GM18867 (cell line): ENCODE measurements around the gene MAP2K5.

Experiments used
- ATAC-seq: cut with Tn5 transposase; IDR thresholded peaks from one replicate; pipeline ENCODE4 v1.9.1; 2021; ENCODE audit warnings: mild to moderate bottlenecking, moderate library complexity; ENCODE audit not compliant: unreplicated experiment

The MAP2K5 gene

DNA sequence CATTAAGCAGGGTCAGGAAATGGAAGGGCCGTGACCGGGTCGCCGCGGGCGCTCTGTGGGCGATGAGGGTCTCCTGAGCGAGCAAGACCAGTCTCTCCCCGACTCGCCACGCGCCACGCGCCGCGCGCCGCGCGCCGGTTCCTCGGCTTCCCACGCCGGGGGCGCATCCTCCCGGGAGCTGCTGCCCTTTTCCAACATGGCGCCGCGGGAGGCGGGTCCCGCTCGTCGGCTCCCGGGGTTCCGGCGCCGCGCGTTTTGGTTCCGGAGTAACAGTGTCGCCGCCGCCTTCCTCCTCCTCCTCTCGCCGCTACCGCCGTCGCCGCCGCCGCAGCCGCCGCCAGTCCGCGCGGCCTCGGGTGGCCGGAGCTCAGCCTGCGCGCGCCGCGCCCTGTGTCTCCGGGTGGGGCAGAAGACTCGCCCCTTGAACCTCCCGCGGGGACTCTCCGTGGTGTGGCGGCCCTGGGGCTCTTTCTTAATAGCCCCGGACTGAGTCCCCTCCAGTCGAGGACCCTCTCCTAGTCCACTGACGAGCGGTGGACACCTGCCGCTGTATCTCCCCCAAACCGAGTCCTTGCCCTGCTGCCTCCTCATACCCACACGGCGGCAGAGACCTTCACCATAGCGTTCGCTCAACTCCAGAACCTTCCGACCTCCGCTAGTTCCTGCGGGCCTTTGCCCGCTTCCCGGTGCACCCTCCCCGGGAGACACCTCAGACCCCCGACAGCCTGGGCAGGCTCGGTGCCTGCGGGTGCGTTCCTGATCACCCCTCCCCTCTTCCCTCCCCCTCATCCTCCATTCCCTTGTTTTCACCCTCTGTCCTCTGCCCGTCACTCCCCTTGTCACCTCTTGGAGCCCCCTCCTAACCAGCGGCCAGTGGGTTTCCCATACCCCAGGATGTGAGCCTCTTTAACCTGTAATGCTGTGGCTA, at the start of gene MAP2K5:
Gene MAP2K5 (plus strand): TSS at position 284 of the 928 bp plus-strand sequence. CDS start 633 bp downstream, at position 917.
- peak; percentile 51 for ATAC-seq

- ATAC-seq, result no peak
These were observed 46.9 kb upstream of the MAP2K5 start for GRCh38 chr15:67495585-67495984.

GRCh38 chr15:67501177-67501835, 41.2 kb upstream of the MAP2K5 start:
- no peak for ATAC-seq

DNA sequence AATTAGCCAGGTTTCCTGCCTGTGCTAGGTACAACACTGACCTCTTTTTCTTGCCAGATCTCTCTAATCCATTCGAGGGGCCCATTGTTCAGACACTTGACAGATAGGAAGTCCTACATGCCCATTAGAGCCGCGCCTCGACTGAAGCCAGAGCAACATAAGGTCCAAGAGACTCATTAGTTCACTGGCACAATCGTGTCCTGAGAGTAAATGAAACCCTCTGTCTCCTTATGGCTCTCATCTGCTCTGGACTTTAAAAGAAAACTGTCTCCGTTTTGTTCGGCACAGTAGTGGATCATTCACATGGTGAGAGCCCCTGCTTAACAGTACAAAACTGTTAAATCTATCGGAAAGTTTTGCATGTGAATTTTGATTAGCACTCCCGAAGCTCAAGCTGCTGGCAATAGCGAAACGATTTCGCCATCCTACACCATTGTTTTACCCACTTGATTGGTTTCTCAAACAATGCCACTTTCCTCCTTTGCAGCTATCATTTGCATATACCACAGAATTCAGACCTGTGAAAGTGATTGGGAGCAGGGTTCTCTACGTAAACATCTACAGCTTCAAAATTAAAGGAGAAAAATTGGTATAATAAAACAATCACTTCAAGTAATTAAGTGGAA, 40.6 kb upstream of the MAP2K5 start:
- ATAC-seq, result no peak

DNA sequence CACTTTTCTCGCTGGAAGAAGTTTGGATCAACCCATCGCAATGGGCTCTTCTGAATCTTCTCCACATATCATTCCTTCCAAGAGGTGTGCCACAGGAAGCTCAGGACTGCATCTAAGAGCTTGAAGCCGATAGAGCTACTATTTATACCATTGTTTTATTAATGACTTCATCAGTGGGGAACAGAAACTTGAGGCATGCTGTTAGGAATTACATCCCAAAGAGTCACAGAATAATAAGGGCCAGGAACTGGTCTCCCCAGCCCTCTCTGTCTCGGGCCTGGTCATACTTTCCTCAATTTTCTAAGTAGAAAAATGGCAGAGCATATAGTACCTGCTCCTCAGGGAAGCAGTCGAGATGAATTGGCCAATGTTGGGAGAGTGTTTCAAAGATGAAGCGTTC, 38.4 kb upstream of the MAP2K5 start:
- ATAC-seq, result no peak

- ATAC-seq, result no peak
These were observed 37.7 kb upstream of the MAP2K5 start for GRCh38 chr15:67504796-67505195.

GRCh38 chr15:67505675-67506572, 36.6 kb upstream of the MAP2K5 start:
- no peak for ATAC-seq

DNA sequence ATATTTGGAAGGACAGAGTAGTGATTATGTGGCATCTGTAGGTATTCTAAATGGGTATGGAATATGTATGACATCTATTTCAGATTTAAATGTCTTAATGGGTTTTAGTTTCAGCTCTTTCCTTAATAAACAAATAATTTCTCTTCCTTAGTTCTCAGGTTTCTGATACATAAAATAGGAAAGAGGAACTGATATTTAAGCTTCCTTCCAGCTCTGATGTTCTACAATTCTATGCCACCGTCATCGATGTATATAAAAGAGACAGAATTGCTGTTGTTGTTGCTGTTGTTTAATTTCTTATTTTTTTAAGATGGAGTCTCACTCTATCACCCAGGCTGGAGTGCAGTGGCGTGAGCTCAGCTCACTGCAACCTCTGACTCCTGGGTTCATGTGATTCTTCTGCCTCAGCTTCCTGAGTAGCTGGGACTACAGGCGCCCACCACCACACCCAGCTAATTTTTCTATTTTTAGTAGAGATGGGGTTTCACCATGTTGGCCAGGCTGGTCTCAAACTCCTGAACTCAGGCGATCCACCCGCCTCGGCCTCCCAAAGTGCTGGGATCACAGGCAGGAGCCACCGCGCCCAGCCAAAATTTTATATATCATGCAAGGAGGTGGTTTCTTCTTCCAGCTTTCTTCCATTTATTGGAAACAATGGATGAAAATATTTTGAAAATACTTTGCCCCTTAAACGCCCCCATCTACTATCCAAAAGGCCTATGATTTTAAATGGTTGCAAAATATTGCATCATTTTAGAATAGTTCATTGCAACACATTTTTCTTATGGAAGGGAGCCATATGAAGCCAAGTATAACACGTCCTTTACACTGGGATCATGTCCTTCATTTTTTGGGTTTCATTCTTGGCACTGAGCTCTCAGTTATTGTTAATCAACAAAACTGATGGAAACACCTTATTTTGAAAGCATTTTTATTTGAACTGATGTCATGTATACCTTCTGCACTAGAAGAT, 35.4 kb upstream of the MAP2K5 start:
- no peak for ATAC-seq

DNA sequence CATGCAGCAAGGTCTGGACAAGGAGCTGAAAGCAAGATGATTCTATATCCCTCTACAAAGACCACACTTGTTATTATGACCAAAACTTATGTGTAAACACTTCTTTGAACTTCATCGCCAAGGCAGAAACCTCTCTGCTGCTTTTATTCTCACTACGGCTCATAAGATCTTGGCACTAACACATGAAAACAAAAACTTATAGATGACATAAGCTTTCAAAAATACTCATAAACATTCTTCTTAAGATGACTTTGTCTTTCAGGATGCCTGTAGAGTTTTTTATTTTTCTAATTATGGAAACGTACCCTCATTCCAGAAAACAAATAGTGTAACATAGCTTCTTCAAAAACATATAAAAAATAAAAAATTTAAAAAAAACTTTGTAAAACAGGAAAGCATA, 34.1 kb upstream of the MAP2K5 start:
- no peak for ATAC-seq

- no peak for ATAC-seq
These were observed 32.6 kb upstream of the MAP2K5 start for GRCh38 chr15:67509918-67510317.

GRCh38 chr15:67510597-67511190, 31.8 kb upstream of the MAP2K5 start:
- ATAC-seq, result no peak

DNA sequence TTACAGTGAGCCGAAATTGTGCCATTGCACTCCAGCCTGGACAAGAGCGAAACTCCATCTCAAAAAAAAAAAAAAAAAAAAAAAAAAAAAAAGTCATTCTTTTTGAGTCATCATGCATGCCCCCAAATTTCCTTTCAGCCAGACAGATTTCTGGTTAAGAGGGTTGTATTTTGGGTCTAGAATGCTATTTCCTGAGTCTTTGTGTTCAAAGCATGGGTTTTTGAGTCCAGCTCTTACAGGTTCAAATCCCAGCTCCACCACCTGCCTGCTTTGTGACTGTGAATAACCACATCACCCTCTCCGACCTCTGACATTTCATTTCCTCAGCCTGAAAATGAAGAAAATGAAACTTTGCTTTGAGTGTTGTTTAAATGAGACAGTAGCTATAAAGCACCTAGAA, 30.9 kb upstream of the MAP2K5 start:
- no peak for ATAC-seq

DNA sequence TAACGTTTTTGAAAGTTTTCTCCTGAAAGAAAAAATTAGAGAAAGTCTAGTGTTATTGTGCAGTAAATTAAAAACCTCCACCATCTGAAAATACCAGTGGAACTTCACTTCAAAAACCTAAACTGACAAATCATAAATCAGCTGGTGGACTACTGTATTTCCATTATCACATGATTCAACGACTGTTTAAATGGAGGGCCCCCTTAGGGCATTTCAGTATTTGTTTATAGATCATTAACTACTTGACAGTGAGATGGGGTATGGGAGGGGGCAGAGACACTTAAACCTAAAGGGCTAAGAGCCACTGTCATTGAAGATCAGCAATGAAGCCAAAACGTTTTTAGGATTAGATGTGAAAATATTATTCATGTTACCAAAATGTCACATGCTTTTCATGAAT, 30.4 kb upstream of the MAP2K5 start:
- no peak for ATAC-seq

DNA sequence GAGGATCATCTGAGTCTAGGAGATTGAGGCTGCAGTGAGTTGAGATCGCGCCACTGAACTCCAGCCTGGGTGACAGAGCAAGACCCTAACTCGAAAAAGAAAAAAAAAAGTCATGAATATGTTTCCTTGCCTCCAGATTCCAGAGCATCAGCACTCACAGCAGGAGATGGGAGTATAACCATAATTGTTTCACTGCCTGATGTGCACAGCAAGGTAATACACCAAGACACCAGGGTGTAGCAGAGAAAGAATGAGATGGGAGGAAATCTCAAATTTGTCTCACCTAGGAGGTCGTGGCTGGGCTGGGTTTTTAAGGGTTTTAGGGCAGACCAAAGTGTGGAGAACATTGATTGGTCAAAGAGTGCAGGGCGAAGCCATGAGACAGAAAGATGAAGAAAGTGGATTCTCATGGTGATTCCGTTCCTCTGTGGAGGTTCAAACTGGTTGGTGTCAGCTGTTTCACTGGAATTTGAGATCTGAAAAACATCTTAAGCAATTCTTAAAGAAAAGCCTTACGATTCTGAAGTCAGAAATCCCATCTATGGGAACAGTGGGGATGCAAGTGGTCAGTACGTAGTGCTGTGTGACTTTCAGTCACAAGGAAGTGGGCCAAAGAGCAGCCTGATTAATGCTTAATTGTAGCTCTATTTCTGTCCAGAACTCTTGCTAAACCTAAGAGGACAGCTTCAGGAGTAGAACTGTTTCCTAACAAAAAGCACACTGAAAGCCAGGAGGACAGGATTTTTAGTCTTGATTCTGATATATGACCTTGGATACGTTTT, 29.4 kb upstream of the MAP2K5 start:
- ATAC-seq, result no peak

- ATAC-seq, result no peak
These were observed 27.4 kb upstream of the MAP2K5 start for GRCh38 chr15:67515090-67515489.

GRCh38 chr15:67515557-67515956, 26.9 kb upstream of the MAP2K5 start:
- no peak for ATAC-seq

- peak; percentile 2 for ATAC-seq
These were observed 22.0 kb upstream of the MAP2K5 start for GRCh38 chr15:67520321-67521028.
